Central memory CD4-positive, alpha-beta T cell (primary cell): ENCODE results near the gene GHR.

Source experiments
- DNase-seq: peaks from one replicate; pipeline ENCODE4 v3.0.0; 2022
- total RNA-seq, 3 experiments: gene quantifications; one replicate each; lab custom pipeline; 2026; lab: John Stamatoyannopoulos, UW

GHR gene
- 0.04 to 0.19 (median 0.16) reads per million in 3 experiments for total RNA-seq

- no peak for DNase-seq
These were observed at the start of gene GHR for GRCh38 chr5:42423285-42424165. GHR (plus strand) TSS chr5:42423439; CDS start chr5:42565875, 142,436 bp downstream.

GRCh38 chr5:42374679-42375273 lies 48.5 kb upstream of the GHR start:
- no peak for DNase-seq

- no peak for DNase-seq
These were observed 45.7 kb upstream of the GHR start for GRCh38 chr5:42377496-42377895.

- no peak for DNase-seq
These were observed 41.3 kb upstream of the GHR start for GRCh38 chr5:42381973-42382372.

GRCh38 chr5:42387563-42387962 lies 35.7 kb upstream of the GHR start:
- DNase-seq, result no peak

- no peak for DNase-seq
These were observed 33.1 kb upstream of the GHR start for GRCh38 chr5:42390115-42390514.

GRCh38 chr5:42392917-42393316 lies 30.3 kb upstream of the GHR start:
- no peak for DNase-seq

- DNase-seq, result no peak
These were observed 27.1 kb upstream of the GHR start for GRCh38 chr5:42396111-42396510.

- DNase-seq, result no peak
These were observed 26.0 kb upstream of the GHR start for GRCh38 chr5:42397267-42397666.

- no peak for DNase-seq
These were observed 23.5 kb upstream of the GHR start for GRCh38 chr5:42399702-42400101.

GRCh38 chr5:42400474-42400873 lies 22.8 kb upstream of the GHR start:
- DNase-seq, result no peak

- DNase-seq, result no peak
These were observed 20.0 kb upstream of the GHR start for GRCh38 chr5:42403236-42403635.

GRCh38 chr5:42404366-42404765 lies 18.9 kb upstream of the GHR start:
- DNase-seq, result no peak

- DNase-seq, result no peak
These were observed 3.9 kb upstream of the GHR start for GRCh38 chr5:42419294-42419693.

- DNase-seq, result no peak
These were observed 471 bp upstream of the GHR start for GRCh38 chr5:42422656-42423280.

- DNase-seq, result no peak
These were observed 2.8 kb downstream of the GHR start for GRCh38 chr5:42426016-42426415.

GRCh38 chr5:42429694-42430093 lies 6.5 kb downstream of the GHR start:
- no peak for DNase-seq

- DNase-seq, result no peak
These were observed 10.9 kb downstream of the GHR start for GRCh38 chr5:42434047-42434724.

- DNase-seq, result no peak
These were observed 12.8 kb downstream of the GHR start for GRCh38 chr5:42436051-42436450.

GRCh38 chr5:42454216-42454995 lies 31.2 kb downstream of the GHR start:
- no peak for DNase-seq

GRCh38 chr5:42461033-42461432 lies 37.8 kb downstream of the GHR start:
- DNase-seq, result no peak

GRCh38 chr5:42461507-42461906 lies 38.3 kb downstream of the GHR start:
- no peak for DNase-seq
